Upper lobe of left lung (tissue), 6 donors: ENCODE results near the gene ADAM12. TPM values are rescaled to one million over a fixed set of nuclear protein-coding genes. Genes with fewer than 3 reads are reported as not detected.

ENCODE experiments used
- ATAC-seq, 2 donors: fragments of 200-7000 bp; cut with Tn5 transposase; one replicate each; pipeline ENCODE4 v1.9.1; 2022; ENCODE audit warnings: mild to moderate bottlenecking in 2 of 2, moderate library complexity in 2 of 2; ENCODE audit not compliant: low FRiP score in 2 of 2
- DNase-seq, 2 donors: peaks; one replicate each; pipeline ENCODE4 v3.0.0-alpha.2; 2019 to 2020
- H3K27ac ChIP-seq, 4 donors: fragments of 200-600 bp; sonication (generic); one replicate each; pipeline ENCODE4 v1.5.1; 2016 to 2019
- H3K27me3 ChIP-seq, 4 donors: fragments of 200-600 bp; sonication (generic); one replicate each; pipeline ENCODE4 v1.5.1; 2017 to 2019
- H3K36me3 ChIP-seq, 4 donors: fragments of 200-600 bp; sonication (generic); one replicate each; pipeline ENCODE4 v1.5.1; 2016 to 2019
- H3K4me1 ChIP-seq, 4 donors: fragments of 200-600 bp; sonication (generic); one replicate each; pipeline ENCODE4 v1.5.1; 2018 to 2019
- H3K4me3 ChIP-seq, 4 donors: fragments of 200-600 bp; sonication (generic); one replicate each; pipeline ENCODE4 v1.5.1; 2017 to 2019; ENCODE audit warnings: mild to moderate bottlenecking in 2 of 4, moderate library complexity in 1 of 4
- H3K9me3 ChIP-seq, 4 donors: fragments of 200-600 bp; sonication (generic); one replicate each; pipeline ENCODE4 v1.5.1; 2018 to 2019
- CTCF ChIP-seq, 6 experiments: fragments of 450-650 bp in 4 of 6; fragments of 200-600 bp in 2 of 6; sonication (generic) in 2 of 6; IDR thresholded peaks; one replicate each; pipeline ENCODE4 v1.5.1; 2016 to 2019; ENCODE audit warnings: antibody characterized with exemption in 6 of 6
- EP300 ChIP-seq, 4 donors: sonication (generic); formaldehyde crosslinking; IDR thresholded peaks; one replicate each; pipeline ENCODE4 v1.5.1; 2017; ENCODE audit warnings: antibody characterized with exemption in 4 of 4, control low read depth in 2 of 4
- POLR2A ChIP-seq, 4 donors: fragments of 450-650 bp; IDR thresholded peaks; one replicate each; pipeline ENCODE4 v1.5.1; 2016 to 2017; ENCODE audit warnings: antibody characterized with exemption in 4 of 4, mild to moderate bottlenecking in 2 of 4
- POLR2AphosphoS5 ChIP-seq, 2 donors: sonication (generic); formaldehyde crosslinking; IDR thresholded peaks; one replicate each; pipeline ENCODE4 v1.5.1; 2017; ENCODE audit warnings: antibody characterized with exemption in 2 of 2
- WGBS, 2 donors: methylation state at CpG; one replicate each; pipeline ENCODE4 v1.1.5; 2017 to 2018; 5-methylcytosine and 5-hydroxymethylcytosine counted together
- total RNA-seq, 6 donors: library from RNA; depleted of rRNA in 4 of 6; stranded (reverse); fragments of >200 nt in 4 of 6; gene quantifications; one replicate each; pipeline versions ENCODE4 v1.1.0 to v1.2.1, GENCODE V29; 2016 to 2021
- donor health status: DM: no; HTN: no; CAD: no; lungs with moderate emphysema.
- donor health status: DM: no; HTN: yes; CAD: no; lungs with severe emphysema.

The ADAM12 gene
- total RNA-seq, 6 donors from 2014 or later, result 0.44 to 3.7 (median 0.82) TPM

- 80 to 88% methylated on average over 7 of the region's 7 CpGs for WGBS, 2 donors
- no peak for DNase-seq
- Histone ChIP-seq H3K27ac (no peak overlapping the region), H3K4me3 (no peak overlapping the region), H3K9me3 (no peaks in the 10 kb centered on the region), H3K27me3 (no peaks in the 10 kb centered on the region), H3K4me1 (no peaks in the 10 kb centered on the region), H3K36me3 (no peaks in the 10 kb centered on the region)
- ATAC-seq, result peak in 1 of 2 donors; percentile 9
- TF ChIP-seq CTCF (IDR thresholded peaks at IDR 0.05), result no peak
- TF ChIP-seq POLR2AphosphoS5 (IDR thresholded peaks at IDR 0.05), result no peak
- no peak for TF ChIP-seq POLR2A (IDR thresholded peaks at IDR 0.05)
- no peak for TF ChIP-seq EP300 (IDR thresholded peaks at IDR 0.05)
Measured at GRCh38 chr10:126092366-126093215, 295.7 kb downstream of the ADAM12 start.

- ATAC-seq, result no peak
- no peaks in the 10 kb centered on the region for H3K4me1 ChIP-seq
- H3K27me3 ChIP-seq, result no peaks in the 10 kb centered on the region
- no peaks in the 10 kb centered on the region for H3K36me3 ChIP-seq
- H3K9me3 ChIP-seq, result no peaks in the 10 kb centered on the region
- no peak overlapping the region for H3K4me3 ChIP-seq
- WGBS, 2 donors, result 84% methylated on average over 10 of the region's 10 CpGs
- TF ChIP-seq POLR2AphosphoS5 (IDR thresholded peaks at IDR 0.05) (no peak), POLR2A (IDR thresholded peaks at IDR 0.05) (no peak), EP300 (IDR thresholded peaks at IDR 0.05) (no peak), CTCF (IDR thresholded peaks at IDR 0.05) (no peak)
- DNase-seq, result no peak
- no peak overlapping the region for H3K27ac ChIP-seq
Measured at GRCh38 chr10:126090911-126091728, 297.2 kb downstream of the ADAM12 start.

DNA sequence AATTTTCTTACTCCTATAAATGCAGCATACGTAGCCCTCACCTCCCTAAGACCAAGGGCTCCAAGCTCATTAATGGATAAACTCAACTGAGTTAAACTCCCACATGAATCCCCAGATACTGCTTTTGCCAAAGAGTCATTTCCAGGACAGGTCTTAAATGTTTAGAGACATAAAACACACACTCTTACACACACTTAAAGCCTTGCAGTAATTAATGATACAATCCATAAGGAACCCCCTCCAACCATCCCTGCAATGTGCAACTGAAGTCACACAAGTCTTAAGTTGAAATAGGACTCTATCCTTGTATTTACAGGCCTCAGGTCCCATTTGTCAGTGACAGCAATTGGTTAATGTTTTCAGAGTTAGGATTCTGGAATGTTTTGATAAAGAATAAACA is 297.8 kb downstream of the ADAM12 start:
- 91 to 94% methylated on average over 1 of the region's 1 CpG for WGBS, 2 donors
- Histone ChIP-seq H3K36me3 (no peaks in the 10 kb centered on the region), H3K9me3 (no peaks in the 10 kb centered on the region), H3K4me3 (no peak overlapping the region), H3K4me1 (no peaks in the 10 kb centered on the region), H3K27me3 (no peaks in the 10 kb centered on the region), H3K27ac (no peak overlapping the region)
- TF ChIP-seq CTCF (IDR thresholded peaks at IDR 0.05) (no peak), EP300 (IDR thresholded peaks at IDR 0.05) (no peak), POLR2A (IDR thresholded peaks at IDR 0.05) (no peak), POLR2AphosphoS5 (IDR thresholded peaks at IDR 0.05) (no peak)
- DNase-seq (no peak), ATAC-seq (no peak)

DNA sequence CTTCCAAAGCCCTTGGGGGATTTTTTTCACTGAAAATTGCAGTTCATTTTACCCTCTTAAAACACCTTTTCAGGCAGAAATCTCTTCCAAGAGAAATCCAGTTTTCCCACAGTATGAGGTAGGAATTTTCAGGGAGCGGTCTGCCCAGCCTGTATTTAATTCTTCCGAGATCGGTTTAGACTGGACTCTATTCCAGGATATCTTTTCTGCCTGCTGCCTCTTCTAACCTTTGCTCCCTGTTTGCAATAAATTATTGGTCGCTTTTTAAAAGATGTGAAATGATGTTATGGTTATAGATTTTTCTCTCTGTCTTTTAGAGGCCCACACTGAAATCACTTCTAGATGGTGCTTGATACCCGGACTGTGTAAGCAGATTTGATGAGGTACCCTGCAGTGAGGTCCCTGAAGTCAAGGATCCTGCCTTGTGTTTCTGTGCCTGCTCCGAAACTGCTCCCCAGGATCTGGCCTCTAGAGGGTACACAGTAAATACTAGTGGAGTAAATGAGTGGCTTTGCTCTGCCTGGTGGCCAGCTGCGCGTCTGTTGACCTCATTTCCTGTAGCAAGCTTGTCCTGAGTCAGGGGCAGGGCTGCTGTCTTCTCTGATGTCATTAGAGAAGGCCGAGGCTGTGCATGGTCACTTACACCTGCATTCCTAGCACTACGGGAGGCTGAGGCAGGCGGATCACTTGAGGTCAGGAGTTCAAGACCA is 300.3 kb downstream of the ADAM12 start:
- TF ChIP-seq POLR2A (IDR thresholded peaks at IDR 0.05) (no peak), POLR2AphosphoS5 (IDR thresholded peaks at IDR 0.05) (no peak), EP300 (IDR thresholded peaks at IDR 0.05) (no peak), CTCF (IDR thresholded peaks at IDR 0.05) (no peak)
- H3K9me3 ChIP-seq, result no peaks in the 10 kb centered on the region
- no peaks in the 10 kb centered on the region for H3K4me1 ChIP-seq
- no peaks in the 10 kb centered on the region for H3K36me3 ChIP-seq
- 65 to 77% methylated on average over 11 of the region's 11 CpGs for WGBS, 2 donors
- no peak overlapping the region for H3K27ac ChIP-seq
- no peaks in the 10 kb centered on the region for H3K27me3 ChIP-seq
- no peak overlapping the region for H3K4me3 ChIP-seq
- DNase-seq (no peak), ATAC-seq (peak in 1 of 2 donors; percentile 31)
